GM12892 (cell line): ENCODE results near the gene FZR1.
A peak's percentile ranks its signal among the peaks of the same experiment; 100 is the strongest.

ENCODE experiments used
- DNase-seq: peaks from one replicate; pipeline ENCODE4 v3.0.0; 2011; ENCODE audit not compliant: insufficient read length
- FAIRE-seq: peaks from 2 replicates; lab custom pipeline; 2011; peaks lifted over from hg19 to GRCh38; lab: Jason Lieb, UNC
- POLR2A ChIP-seq: IDR thresholded peaks from 2 replicates; pipeline ENCODE4 v1.6.1; 2011; ENCODE audit warnings: low read depth, low read length, control low read depth
- POLR2AphosphoS5 ChIP-seq: IDR thresholded peaks from 2 replicates; pipeline ENCODE4 v1.6.1; 2011; ENCODE audit warnings: low read depth, low read length, control low read depth
- TAF1 ChIP-seq: IDR thresholded peaks from 2 replicates; pipeline ENCODE4 v1.6.1; 2011; ENCODE audit warnings: low read depth, mild to moderate bottlenecking, control low read depth, low read length, borderline replicate concordance

Gene FZR1

DNA sequence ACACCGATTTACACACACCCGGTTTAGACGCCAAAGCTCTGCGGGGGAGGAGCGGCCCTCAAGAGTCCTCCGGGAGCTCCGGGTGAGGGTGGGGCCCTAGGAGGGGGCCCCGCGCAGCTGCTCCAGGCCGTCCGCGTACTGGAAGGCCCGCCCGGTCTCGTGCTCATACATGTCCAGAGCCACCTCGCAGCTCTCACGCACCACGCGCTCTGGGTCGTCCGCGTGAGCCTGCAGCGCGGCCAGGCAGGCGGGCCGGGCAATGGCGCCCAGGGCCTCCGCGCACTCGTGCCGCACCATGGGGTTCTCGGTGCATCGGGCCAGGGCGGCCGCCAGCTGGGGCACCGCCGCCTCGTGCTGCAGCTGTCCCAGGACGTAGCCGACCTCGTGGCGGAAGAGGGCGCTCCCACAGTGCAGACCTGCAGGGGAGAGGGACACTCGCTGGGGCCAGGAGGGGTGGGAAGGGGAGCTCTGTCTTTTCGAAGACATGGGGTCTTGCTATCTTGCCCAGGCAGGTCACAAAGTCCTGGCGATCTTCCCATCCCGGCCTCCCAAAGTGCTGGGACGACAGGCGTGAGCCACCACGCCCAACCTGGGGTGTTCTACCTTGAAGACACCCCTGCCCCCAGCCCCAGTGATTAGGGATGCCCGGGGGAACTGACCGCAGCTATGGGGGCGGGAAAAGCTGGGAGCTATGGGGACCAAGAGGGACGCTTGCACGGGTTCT is 14.6 kb upstream of the FZR1 start:
- DNase-seq, result no peak
- TF ChIP-seq POLR2AphosphoS5 (no peak), POLR2A (no peak), TAF1 (no peak)
- FAIRE-seq, result no peak

GRCh38 chr19:3492131-3492839 is 13.8 kb upstream of the FZR1 start:
- FAIRE-seq (no peak), DNase-seq (no peak)
- TF ChIP-seq POLR2A (no peak), TAF1 (no peak), POLR2AphosphoS5 (no peak)

- TF ChIP-seq POLR2AphosphoS5 (no peak), POLR2A (no peak), TAF1 (no peak)
- no peak for DNase-seq
- FAIRE-seq, result no peak
Observed at GRCh38 chr19:3492919-3493318, 13.2 kb upstream of the FZR1 start.

DNA sequence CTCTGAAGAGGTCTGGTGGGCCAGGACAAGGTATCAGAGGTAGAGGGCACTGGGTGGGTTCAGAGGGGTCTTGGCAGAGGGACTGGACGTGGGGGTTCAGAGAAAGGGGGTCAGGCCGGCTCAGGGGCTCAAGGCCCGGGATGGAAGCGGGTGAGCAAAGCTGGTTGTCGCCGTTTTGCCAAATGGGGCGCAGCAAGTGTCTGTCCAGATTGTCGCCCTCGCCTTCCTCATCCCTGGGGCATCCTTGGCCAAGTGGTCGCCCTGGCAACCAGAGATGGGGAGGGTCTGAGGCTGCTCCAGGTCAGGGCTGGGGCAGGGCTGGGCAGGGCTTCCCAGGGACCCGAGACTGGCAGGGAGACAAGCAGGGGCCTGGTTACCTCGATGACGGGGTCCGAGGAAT is 12.5 kb upstream of the FZR1 start:
- no peak for TF ChIP-seq TAF1
- TF ChIP-seq POLR2A, result no peak
- TF ChIP-seq POLR2AphosphoS5, result no peak
- DNase-seq (no peak), FAIRE-seq (no peak)

GRCh38 chr19:3494051-3494450 is 12.1 kb upstream of the FZR1 start:
- TF ChIP-seq POLR2A (no peak), POLR2AphosphoS5 (no peak), TAF1 (no peak)
- DNase-seq (peak; percentile 62), FAIRE-seq (no peak)

DNA sequence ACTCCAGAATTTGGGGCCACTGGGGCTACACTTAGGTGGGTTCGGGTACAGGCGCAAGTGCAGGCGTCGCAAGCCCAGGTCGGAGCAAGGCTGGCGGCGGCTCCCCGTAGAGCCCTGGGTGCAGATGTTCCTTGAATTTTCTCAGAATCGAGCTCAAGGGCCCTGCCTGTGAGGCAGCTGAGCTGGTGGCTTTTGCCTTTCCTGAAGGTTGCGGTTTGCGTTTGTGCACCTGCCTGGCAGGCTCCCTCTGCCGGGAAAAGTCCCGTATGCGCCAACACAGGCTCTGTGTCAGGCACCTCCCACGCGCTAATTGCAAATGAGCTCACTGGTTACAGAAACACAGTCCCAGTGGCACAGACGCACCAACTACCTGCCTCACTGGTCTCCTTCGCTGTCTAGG is 11.6 kb upstream of the FZR1 start:
- TF ChIP-seq TAF1, result 0 out of 2 replicates have a peak, but pooled peaks have one; percentile 14
- no peak for TF ChIP-seq POLR2A
- TF ChIP-seq POLR2AphosphoS5, result no peak
- DNase-seq (no peak), FAIRE-seq (no peak)

- TF ChIP-seq POLR2AphosphoS5, result no peak
- TF ChIP-seq POLR2A, result no peak
- no peak for TF ChIP-seq TAF1
- FAIRE-seq (no peak), DNase-seq (no peak)
Observed at GRCh38 chr19:3496392-3497273, 9.5 kb upstream of the FZR1 start.

GRCh38 chr19:3497757-3498520 is 8.2 kb upstream of the FZR1 start:
- TF ChIP-seq TAF1 (no peak), POLR2A (no peak), POLR2AphosphoS5 (no peak)
- DNase-seq (no peak), FAIRE-seq (no peak)

GRCh38 chr19:3499738-3500428 is 6.2 kb upstream of the FZR1 start:
- FAIRE-seq (no peak), DNase-seq (no peak)
- TF ChIP-seq POLR2A (no peak), POLR2AphosphoS5 (no peak), TAF1 (no peak)

DNA sequence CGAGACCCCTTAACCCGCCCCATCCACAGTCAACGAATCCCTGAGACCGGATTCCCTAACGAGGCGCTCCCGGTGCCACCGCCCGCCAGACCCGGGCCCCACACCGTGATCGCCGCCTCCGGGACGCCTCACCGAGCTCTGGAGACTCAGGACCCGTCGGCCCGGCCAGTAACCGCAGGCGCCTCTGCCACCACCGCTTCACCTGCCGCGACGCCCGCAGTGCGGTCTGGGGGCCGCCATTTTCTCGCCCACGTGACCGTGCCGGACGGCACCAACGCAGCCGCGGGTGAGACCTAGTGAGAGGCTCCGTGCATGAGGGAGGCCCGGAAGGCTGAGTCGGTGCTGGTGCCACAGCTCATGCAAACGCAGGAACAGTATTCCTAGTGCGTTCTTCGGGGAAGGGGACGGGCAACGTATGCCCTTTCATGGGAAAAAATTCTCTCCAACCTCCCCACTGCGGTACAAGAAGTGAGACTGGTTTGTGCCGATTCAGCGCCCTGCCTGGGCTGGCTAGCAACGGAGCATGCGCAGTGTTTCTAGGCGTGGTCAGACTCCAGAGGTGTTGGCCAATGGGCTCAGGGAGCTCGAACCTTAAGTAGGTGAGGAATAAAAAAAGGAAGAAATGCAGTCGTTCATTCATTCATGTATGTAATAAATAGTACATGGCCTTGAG is 5.5 kb upstream of the FZR1 start, which contains the start of gene DOHH:
DOHH (minus strand) TSS at position 246 of the 673 bp plus-strand sequence. CDS start 3,860 bp downstream, outside the sequence.
- DNase-seq (peak; percentile 95), FAIRE-seq (peak; percentile 98)
- peak; percentile 67 for TF ChIP-seq POLR2AphosphoS5
- TF ChIP-seq POLR2A, result peak; percentile 93
- peak; percentile 99 for TF ChIP-seq TAF1

DNA sequence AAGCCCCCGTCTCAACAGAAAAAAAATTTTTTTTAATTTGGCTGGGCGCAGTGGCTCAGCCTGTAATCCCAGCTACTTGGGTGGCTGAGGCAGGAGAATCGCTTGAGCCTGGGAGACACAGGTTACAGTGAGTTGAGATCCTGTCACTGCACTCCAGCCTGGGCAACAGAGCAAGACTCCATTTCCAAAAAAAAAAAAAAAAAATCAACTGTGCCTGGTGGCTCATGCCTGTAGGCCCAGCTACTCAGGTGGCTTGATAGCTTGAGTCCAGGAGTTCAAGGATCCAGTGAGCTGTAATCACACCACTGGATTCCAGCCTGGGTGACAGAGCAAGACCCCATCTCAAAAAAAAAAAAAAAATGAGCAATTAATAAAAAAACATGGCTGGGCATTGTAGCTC is 4.3 kb upstream of the FZR1 start:
- no peak for FAIRE-seq
- TF ChIP-seq TAF1 (no peak), POLR2AphosphoS5 (no peak), POLR2A (no peak)
- no peak for DNase-seq
